ENCODE results near the gene ADAMTS7.
A peak's percentile ranks its signal among the peaks of the same experiment; 100 is the strongest.
"Not testable (repeated sequence)": the region's sequence is repeated elsewhere in the genome, so short reads cannot be mapped to it uniquely, and the experiment has no call there.

The ADAMTS7 gene

DNA sequence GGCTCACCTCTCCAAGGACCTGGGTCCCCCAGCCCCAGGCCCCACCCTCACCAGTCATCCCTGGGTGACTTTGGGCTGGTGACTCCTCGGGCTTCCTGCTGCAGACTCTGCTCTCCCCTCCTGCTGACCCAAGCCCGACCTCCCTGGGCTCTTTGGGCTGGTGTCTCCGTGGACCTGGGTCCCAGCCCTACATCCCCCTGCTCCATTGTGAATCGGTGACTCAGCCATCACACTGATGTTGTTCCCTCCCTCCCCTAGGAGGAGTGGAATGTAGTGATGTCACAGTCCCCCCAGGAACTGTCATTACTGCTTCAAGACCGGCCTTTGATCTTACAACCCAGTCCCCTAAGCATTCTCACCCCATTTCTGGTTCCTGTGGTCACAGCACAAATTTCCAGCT is 83.7 kb downstream of the ADAMTS7 start:
- no peak overlapping the region for H3K9ac ChIP-seq (ENCODE audit: low read length)
- no peak overlapping the region for H3K27ac ChIP-seq (ENCODE audit: low read depth, low read length)
- no peak overlapping the region for H3K4me3 ChIP-seq (ENCODE audit: low read length)
- no peaks in the 10 kb centered on the region for H3K27me3 ChIP-seq (ENCODE audit: control insufficient read depth, insufficient read depth, low read length)
- H3K4me1 ChIP-seq (ENCODE audit: control insufficient read depth, insufficient read depth, low read length), result peaks cover 10% of the 10 kb centered on the region
- no peaks in the 10 kb centered on the region for H3K36me3 ChIP-seq (ENCODE audit: control insufficient read depth, insufficient read depth, low read length)

- peaks cover 10% of the 10 kb centered on the region for H3K4me1 ChIP-seq (ENCODE audit: control insufficient read depth, insufficient read depth, low read length)
- no peak overlapping the region for H3K4me3 ChIP-seq (ENCODE audit: low read length)
- H3K27me3 ChIP-seq (ENCODE audit: control insufficient read depth, insufficient read depth, low read length), result no peaks in the 10 kb centered on the region
- no peak overlapping the region for H3K27ac ChIP-seq (ENCODE audit: low read depth, low read length)
- no peak overlapping the region for H3K9ac ChIP-seq (ENCODE audit: low read length)
- H3K36me3 ChIP-seq (ENCODE audit: control insufficient read depth, insufficient read depth, low read length), result no peaks in the 10 kb centered on the region
Observed at GRCh38 chr15:78726870-78727551, 84.3 kb downstream of the ADAMTS7 start.

DNA sequence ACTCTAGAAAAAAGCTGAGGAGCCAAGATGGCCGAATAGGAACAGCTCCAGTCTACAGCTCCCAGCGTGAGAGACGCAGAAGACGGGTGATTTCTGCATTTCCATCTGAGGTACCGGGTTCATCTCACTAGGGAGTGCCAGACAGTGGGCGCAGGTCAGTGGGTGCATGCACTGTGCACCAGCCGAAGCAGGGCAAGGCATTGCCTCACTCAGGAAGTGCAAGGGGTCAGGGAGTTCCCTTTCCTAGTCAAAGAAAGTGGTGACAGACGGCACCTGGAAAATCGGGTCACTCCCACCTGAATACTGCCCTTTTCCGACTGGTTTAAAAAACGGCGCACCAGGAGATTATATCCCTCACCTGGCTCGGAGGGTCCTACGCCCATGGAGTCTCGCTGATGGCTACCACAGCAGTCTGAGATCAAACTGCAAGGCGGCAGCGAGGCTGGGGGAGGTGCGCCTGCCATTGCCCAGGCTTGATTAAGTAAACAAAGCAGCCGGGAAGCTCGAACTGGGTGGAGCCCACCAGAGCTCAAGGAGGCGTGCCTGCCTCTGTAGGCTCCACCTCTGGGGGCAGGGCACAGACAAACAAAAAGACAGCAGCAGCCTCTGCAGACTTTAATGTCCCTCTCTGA is 91.3 kb downstream of the ADAMTS7 start:
- not testable (repeated sequence) for H3K36me3 ChIP-seq (ENCODE audit: control insufficient read depth, insufficient read depth, low read length); H3K27me3 ChIP-seq (ENCODE audit: control insufficient read depth, insufficient read depth, low read length); H3K9ac ChIP-seq (ENCODE audit: low read length); H3K4me1 ChIP-seq (ENCODE audit: control insufficient read depth, insufficient read depth, low read length); H3K4me3 ChIP-seq (ENCODE audit: low read length); H3K27ac ChIP-seq (ENCODE audit: low read depth, low read length)

DNA sequence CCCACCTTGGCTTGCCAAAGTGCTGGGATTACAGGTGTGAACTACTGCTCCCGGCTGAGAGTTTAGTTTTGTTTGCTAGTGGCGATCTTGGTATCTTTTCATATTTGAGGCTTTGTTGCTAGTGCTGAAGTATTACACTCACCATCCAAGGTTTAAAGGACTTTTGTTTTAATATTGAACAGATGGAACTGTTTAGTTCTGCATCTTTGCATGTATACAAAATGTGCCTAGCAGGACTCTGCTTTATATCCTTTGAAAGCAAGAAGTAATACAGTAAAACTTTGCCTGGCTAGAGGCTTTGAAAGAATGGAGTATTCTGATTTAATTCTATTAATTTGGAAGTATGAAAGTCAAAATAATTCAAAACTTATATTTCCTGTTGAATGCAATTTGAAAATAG is 92.4 kb downstream of the ADAMTS7 start:
- H3K36me3 ChIP-seq (ENCODE audit: control insufficient read depth, insufficient read depth, low read length), result no peaks in the 10 kb centered on the region
- no peak overlapping the region for H3K4me3 ChIP-seq (ENCODE audit: low read length)
- H3K27me3 ChIP-seq (ENCODE audit: control insufficient read depth, insufficient read depth, low read length), result no peaks in the 10 kb centered on the region
- no peaks in the 10 kb centered on the region for H3K4me1 ChIP-seq (ENCODE audit: control insufficient read depth, insufficient read depth, low read length)
- peak overlapping the region; percentile 37 for H3K27ac ChIP-seq (ENCODE audit: low read depth, low read length)
- no peak overlapping the region for H3K9ac ChIP-seq (ENCODE audit: low read length)

GRCh38 chr15:78717956-78718656 is 93.2 kb downstream of the ADAMTS7 start:
- H3K27ac ChIP-seq (ENCODE audit: low read depth, low read length), result peak overlapping the region; percentile 37
- H3K4me3 ChIP-seq (ENCODE audit: low read length), result no peak overlapping the region
- H3K4me1 ChIP-seq (ENCODE audit: control insufficient read depth, insufficient read depth, low read length), result no peaks in the 10 kb centered on the region
- no peaks in the 10 kb centered on the region for H3K27me3 ChIP-seq (ENCODE audit: control insufficient read depth, insufficient read depth, low read length)
- H3K9ac ChIP-seq (ENCODE audit: low read length), result no peak overlapping the region
- no peaks in the 10 kb centered on the region for H3K36me3 ChIP-seq (ENCODE audit: control insufficient read depth, insufficient read depth, low read length)

DNA sequence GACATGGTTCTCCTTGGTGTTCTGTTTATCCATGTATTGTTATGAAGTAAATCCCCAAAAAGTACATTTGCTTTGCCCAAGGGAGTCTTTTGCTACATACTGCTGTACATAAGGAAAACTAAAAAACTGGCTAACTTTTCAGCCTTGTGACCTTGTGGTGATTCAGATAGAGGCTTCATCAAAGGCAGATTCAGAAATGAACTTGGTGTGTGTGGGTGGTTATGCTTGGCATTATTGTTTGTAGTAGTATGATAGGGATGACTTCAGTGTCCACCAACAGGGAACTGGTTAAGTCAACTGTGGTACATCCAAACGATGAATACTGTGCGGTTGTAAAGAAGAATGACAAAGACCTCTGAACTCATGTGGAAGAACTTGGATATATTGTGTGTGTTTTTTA is 94.6 kb downstream of the ADAMTS7 start:
- no peaks in the 10 kb centered on the region for H3K27me3 ChIP-seq (ENCODE audit: control insufficient read depth, insufficient read depth, low read length)
- H3K4me3 ChIP-seq (ENCODE audit: low read length), result no peak overlapping the region
- no peak overlapping the region for H3K9ac ChIP-seq (ENCODE audit: low read length)
- H3K36me3 ChIP-seq (ENCODE audit: control insufficient read depth, insufficient read depth, low read length), result no peaks in the 10 kb centered on the region
- no peak overlapping the region for H3K27ac ChIP-seq (ENCODE audit: low read depth, low read length)
- no peaks in the 10 kb centered on the region for H3K4me1 ChIP-seq (ENCODE audit: control insufficient read depth, insufficient read depth, low read length)

DNA sequence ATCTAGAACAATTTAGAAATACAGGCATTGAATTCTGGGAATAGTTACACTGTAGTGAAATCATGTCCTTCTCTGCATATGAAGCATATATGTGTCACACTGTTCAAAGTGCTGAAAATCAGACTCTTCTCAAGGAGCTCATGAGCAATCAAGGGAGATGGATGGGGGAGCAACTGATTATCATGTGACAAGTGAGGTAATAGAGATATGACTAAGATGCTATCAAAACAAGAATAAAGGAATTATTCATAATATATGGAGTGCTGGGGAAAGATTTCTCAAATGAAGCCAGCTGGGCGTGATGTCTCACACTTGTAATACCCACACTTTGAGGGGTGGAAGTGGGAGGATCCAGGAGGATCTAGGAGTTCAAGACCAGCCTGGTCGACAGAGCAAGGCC is 95.3 kb downstream of the ADAMTS7 start:
- H3K27me3 ChIP-seq (ENCODE audit: control insufficient read depth, insufficient read depth, low read length), result no peaks in the 10 kb centered on the region
- H3K4me1 ChIP-seq (ENCODE audit: control insufficient read depth, insufficient read depth, low read length), result no peaks in the 10 kb centered on the region
- no peak overlapping the region for H3K4me3 ChIP-seq (ENCODE audit: low read length)
- no peak overlapping the region for H3K27ac ChIP-seq (ENCODE audit: low read depth, low read length)
- no peak overlapping the region for H3K9ac ChIP-seq (ENCODE audit: low read length)
- no peaks in the 10 kb centered on the region for H3K36me3 ChIP-seq (ENCODE audit: control insufficient read depth, insufficient read depth, low read length)

DNA sequence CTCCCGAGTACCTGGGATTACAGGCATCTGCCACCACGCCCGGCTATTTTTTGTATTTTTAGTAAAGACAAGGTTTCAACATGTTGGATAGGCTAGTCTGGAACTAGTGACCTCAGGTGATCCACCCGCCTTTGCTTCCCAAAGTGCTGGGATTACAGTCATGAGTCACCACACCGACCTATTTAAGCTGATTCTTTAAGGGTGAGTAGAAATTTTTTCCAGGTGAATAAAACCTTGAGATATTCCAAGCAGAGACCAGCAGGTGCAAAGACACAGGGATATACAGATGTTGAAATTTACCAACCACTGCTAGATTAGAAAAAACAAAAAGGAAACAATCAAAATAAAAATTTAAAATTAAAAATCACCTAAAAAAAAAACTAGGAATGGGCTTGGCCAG is 95.8 kb downstream of the ADAMTS7 start:
- no peak overlapping the region for H3K27ac ChIP-seq (ENCODE audit: low read depth, low read length)
- H3K27me3 ChIP-seq (ENCODE audit: control insufficient read depth, insufficient read depth, low read length), result no peaks in the 10 kb centered on the region
- H3K4me1 ChIP-seq (ENCODE audit: control insufficient read depth, insufficient read depth, low read length), result no peaks in the 10 kb centered on the region
- H3K4me3 ChIP-seq (ENCODE audit: low read length), result no peak overlapping the region
- H3K36me3 ChIP-seq (ENCODE audit: control insufficient read depth, insufficient read depth, low read length), result no peaks in the 10 kb centered on the region
- H3K9ac ChIP-seq (ENCODE audit: low read length), result no peak overlapping the region

DNA sequence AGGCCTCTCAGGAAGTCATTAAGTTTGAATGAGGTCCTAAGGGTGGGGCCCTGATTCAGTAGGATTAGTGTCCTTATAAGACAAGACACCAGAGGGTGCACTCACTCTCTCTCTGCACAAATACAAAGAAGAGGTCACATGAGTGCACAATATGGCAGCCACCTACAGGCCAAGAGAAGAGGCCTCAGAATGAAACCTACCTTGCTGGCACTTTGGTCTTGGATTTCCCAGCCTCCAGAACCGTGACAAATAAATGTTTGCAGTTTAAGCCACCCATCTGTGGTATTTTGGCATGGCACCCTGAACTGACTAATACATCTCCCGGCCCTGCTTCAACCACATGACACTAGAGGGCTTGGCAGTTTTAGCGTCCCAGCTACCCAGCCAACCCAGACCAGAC is 96.4 kb downstream of the ADAMTS7 start:
- Histone ChIP-seq H3K36me3 (ENCODE audit: control insufficient read depth, insufficient read depth, low read length) (no peaks in the 10 kb centered on the region), H3K4me3 (ENCODE audit: low read length) (no peak overlapping the region), H3K27ac (ENCODE audit: low read depth, low read length) (no peak overlapping the region), H3K4me1 (ENCODE audit: control insufficient read depth, insufficient read depth, low read length) (no peaks in the 10 kb centered on the region), H3K27me3 (ENCODE audit: control insufficient read depth, insufficient read depth, low read length) (no peaks in the 10 kb centered on the region), H3K9ac (ENCODE audit: low read length) (no peak overlapping the region)

DNA sequence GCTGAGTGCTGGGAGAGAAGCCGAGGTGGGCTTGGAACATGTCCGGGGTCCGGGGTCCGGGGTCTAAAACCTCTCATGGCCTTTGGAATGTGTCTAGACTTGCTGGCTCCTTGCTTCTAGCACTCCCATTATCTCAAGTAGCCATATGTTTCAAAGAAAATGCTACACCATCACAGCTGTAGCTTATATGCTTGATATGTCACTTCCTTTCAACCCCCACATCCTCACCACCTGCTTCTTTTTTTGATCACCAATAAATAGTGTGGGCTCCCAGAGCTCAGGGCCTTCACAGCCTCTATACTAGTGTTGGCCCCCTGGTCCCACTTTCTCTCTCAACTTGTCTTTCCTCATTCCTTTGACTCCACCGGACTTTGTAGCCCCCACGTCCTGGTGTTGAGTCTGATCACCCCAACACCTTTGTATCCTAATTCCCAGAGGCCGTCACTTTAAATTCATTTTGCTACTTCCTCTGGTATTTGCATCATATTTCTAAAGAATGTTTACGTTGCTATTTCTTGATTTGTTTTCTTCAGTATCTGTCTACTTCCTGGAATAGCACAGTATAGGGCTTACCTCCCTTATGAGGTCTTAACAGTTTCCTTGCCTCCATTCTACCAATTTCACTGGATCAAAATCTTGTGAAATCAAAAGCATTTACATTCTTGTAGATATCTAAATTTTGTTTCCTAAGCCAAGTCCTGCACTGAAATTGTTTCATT is 98.3 kb downstream of the ADAMTS7 start:
- H3K4me3 ChIP-seq (ENCODE audit: low read length), result no peak overlapping the region
- no peaks in the 10 kb centered on the region for H3K36me3 ChIP-seq (ENCODE audit: control insufficient read depth, insufficient read depth, low read length)
- no peak overlapping the region for H3K27ac ChIP-seq (ENCODE audit: low read depth, low read length)
- no peak overlapping the region for H3K9ac ChIP-seq (ENCODE audit: low read length)
- H3K27me3 ChIP-seq (ENCODE audit: control insufficient read depth, insufficient read depth, low read length), result no peaks in the 10 kb centered on the region
- H3K4me1 ChIP-seq (ENCODE audit: control insufficient read depth, insufficient read depth, low read length), result peaks cover 5% of the 10 kb centered on the region

- Histone ChIP-seq H3K27ac (ENCODE audit: low read depth, low read length) (no peak overlapping the region), H3K4me3 (ENCODE audit: low read length) (no peak overlapping the region), H3K4me1 (ENCODE audit: control insufficient read depth, insufficient read depth, low read length) (peaks cover 5% of the 10 kb centered on the region), H3K36me3 (ENCODE audit: control insufficient read depth, insufficient read depth, low read length) (no peaks in the 10 kb centered on the region), H3K27me3 (ENCODE audit: control insufficient read depth, insufficient read depth, low read length) (no peaks in the 10 kb centered on the region), H3K9ac (ENCODE audit: low read length) (no peak overlapping the region)
Observed at GRCh38 chr15:78711638-78712037, 99.6 kb downstream of the ADAMTS7 start.

DNA sequence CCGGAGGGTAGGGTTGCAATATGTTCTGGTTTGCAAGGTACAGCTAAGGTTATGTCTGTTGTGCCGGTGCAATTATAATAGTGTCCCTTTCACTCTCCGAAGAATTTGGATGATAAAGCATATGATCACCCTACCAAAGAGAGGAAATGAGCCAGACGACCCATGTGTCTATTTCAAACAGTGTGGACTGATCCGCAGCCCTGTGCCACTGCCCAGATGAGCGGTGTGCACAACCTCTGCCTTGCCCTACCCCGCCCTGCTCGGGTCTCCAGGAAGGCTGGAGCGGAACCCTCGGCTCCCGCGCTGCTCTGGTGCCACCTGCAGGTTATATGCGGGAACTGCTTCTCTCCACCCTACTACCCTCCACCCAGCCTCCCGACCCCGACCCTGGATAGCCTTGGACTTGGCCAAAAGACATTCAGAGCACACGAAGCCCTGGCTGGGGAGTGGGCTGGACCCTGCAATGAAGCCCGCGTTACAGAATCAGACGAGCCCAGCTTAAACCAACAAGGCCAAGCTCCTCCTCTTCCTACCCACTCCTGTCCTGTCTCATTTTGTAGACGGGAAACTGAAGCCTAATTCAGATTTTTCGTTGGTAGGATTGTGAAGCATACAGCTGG is 101.9 kb downstream of the ADAMTS7 start:
- Histone ChIP-seq H3K27ac (ENCODE audit: low read depth, low read length) (no peak overlapping the region), H3K9ac (ENCODE audit: low read length) (no peak overlapping the region), H3K4me1 (ENCODE audit: control insufficient read depth, insufficient read depth, low read length) (peaks cover 5% of the 10 kb centered on the region), H3K27me3 (ENCODE audit: control insufficient read depth, insufficient read depth, low read length) (no peaks in the 10 kb centered on the region), H3K4me3 (ENCODE audit: low read length) (peak overlapping the region; percentile 55), H3K36me3 (ENCODE audit: control insufficient read depth, insufficient read depth, low read length) (no peaks in the 10 kb centered on the region)

Measured in rectal smooth muscle tissue (tissue), 1 donor.